ENCODE measurements around the gene FXYD2. TPM values are rescaled to one million over a fixed set of nuclear protein-coding genes. Genes with fewer than 3 reads are reported as not detected.

Gene FXYD2
- total and polyA plus RNA-seq, 10 of the 15 experiments (the other 5 are each of a cell fraction or from before 2014, with no cell fraction given): 1.2 to 4.5 (median 2.4) TPM

DNA sequence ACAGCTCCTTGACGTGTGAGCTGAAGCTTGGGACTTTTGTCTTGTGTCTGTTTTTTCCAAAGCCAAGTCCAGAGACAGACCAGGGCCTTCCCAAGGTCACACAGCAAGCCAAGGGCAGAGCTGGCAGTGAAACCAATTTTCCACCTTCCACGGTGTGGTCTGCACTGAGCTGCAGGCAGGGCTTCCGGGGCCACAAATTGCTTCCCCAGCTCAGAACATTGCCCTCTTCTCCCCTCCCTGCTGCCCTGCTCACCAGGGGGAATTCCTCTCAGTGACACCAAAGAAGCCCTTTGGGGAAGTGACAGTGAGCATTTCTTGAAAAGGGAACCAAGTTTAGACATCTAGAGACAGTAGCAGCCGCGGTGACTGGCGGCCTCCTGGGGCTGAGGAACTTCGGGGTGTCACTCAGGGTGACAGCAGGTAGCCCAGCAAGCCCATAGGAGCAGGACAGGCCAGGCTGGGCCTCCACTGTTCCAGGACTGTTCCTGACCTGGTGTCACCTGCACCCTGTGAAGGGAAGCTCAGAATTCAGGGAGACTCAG, 9.2 kb downstream of the FXYD2 start (continued):
- TF ChIP-seq, protein P1, sequence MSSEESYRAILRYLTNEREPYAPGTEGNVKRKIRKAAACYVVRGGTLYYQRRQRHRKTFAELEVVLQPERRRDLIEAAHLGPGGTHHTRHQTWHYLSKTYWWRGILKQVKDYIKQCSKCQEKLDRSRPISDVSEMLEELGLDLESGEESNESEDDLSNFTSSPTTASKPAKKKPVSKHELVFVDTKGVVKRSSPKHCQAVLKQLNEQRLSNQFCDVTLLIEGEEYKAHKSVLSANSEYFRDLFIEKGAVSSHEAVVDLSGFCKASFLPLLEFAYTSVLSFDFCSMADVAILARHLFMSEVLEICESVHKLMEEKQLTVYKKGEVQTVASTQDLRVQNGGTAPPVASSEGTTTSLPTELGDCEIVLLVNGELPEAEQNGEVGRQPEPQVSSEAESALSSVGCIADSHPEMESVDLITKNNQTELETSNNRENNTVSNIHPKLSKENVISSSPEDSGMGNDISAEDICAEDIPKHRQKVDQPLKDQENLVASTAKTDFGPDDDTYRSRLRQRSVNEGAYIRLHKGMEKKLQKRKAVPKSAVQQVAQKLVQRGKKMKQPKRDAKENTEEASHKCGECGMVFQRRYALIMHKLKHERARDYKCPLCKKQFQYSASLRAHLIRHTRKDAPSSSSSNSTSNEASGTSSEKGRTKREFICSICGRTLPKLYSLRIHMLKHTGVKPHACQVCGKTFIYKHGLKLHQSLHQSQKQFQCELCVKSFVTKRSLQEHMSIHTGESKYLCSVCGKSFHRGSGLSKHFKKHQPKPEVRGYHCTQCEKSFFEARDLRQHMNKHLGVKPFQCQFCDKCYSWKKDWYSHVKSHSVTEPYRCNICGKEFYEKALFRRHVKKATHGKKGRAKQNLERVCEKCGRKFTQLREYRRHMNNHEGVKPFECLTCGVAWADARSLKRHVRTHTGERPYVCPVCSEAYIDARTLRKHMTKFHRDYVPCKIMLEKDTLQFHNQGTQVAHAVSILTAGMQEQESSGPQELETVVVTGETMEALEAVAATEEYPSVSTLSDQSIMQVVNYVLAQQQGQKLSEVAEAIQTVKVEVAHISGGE (CRISPR knock-in tag; IDR thresholded peaks at IDR 0.05): no peak; the same call in 1 of the 2 replicates
- peak; percentile 49; the same call in 1 of the 2 replicates for TF ChIP-seq ZBED1 (IDR thresholded peaks at IDR 0.05; ENCODE audit: borderline replicate concordance)
- no peak for TF ChIP-seq KLF5 (IDR thresholded peaks at IDR 0.05; ENCODE audit: partially characterized antibody)
- TF ChIP-seq, protein P2, sequence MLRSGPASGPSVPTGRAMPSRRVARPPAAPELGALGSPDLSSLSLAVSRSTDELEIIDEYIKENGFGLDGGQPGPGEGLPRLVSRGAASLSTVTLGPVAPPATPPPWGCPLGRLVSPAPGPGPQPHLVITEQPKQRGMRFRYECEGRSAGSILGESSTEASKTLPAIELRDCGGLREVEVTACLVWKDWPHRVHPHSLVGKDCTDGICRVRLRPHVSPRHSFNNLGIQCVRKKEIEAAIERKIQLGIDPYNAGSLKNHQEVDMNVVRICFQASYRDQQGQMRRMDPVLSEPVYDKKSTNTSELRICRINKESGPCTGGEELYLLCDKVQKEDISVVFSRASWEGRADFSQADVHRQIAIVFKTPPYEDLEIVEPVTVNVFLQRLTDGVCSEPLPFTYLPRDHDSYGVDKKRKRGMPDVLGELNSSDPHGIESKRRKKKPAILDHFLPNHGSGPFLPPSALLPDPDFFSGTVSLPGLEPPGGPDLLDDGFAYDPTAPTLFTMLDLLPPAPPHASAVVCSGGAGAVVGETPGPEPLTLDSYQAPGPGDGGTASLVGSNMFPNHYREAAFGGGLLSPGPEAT (IDR thresholded peaks at IDR 0.05; ENCODE audit: low read depth): peak; percentile 97
- no peak for TF ChIP-seq MYC (IDR thresholded peaks at IDR 0.05; ENCODE audit: insufficient read depth, insufficient read length, insufficient replicate concordance, low read length, severe bottlenecking)
- TF ChIP-seq KDM1A (IDR thresholded peaks at IDR 0.05; ENCODE audit: borderline replicate concordance): no peak
- peak; percentile 80; the same call in 1 of the 2 replicates for TF ChIP-seq POLR2AphosphoS5 (IDR thresholded peaks at IDR 0.05; ENCODE audit: low read length)
- TF ChIP-seq CEBPB (IDR thresholded peaks at IDR 0.05; ENCODE audit: borderline replicate concordance in 1 of 2, low read depth in 2 of 2, low read length in 2 of 2): no peak
- 0 out of 2 replicates have a peak, but pooled peaks have one; percentile 30 for TF ChIP-seq MEF2A (IDR thresholded peaks at IDR 0.05; ENCODE audit: insufficient read depth, low read depth, low read length)
- peak; percentile 97 for TF ChIP-seq SMARCA5 (IDR thresholded peaks at IDR 0.05)
- no peak for TF ChIP-seq MYB (IDR thresholded peaks at IDR 0.05; ENCODE audit: borderline replicate concordance, low read depth, low read length)
- TF ChIP-seq MTA2 (IDR thresholded peaks at IDR 0.05; ENCODE audit: low read depth): peak; percentile 65
- TF ChIP-seq, protein P3, sequence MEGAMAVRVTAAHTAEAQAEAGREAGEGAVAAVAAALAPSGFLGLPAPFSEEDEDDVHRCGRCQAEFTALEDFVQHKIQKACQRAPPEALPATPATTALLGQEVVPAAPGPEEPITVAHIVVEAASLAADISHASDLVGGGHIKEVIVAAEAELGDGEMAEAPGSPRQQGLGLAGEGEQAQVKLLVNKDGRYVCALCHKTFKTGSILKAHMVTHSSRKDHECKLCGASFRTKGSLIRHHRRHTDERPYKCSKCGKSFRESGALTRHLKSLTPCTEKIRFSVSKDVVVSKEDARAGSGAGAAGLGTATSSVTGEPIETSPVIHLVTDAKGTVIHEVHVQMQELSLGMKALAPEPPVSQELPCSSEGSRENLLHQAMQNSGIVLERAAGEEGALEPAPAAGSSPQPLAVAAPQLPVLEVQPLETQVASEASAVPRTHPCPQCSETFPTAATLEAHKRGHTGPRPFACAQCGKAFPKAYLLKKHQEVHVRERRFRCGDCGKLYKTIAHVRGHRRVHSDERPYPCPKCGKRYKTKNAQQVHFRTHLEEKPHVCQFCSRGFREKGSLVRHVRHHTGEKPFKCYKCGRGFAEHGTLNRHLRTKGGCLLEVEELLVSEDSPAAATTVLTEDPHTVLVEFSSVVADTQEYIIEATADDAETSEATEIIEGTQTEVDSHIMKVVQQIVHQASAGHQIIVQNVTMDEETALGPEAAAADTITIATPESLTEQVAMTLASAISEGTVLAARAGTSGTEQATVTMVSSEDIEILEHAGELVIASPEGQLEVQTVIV (IDR thresholded peaks at IDR 0.05; ENCODE audit: borderline replicate concordance, partially characterized antibody): no peak
- TF ChIP-seq HDGF (IDR thresholded peaks at IDR 0.05): peak; percentile 47; the same call in 1 of the 2 replicates
- TF ChIP-seq, protein P4, sequence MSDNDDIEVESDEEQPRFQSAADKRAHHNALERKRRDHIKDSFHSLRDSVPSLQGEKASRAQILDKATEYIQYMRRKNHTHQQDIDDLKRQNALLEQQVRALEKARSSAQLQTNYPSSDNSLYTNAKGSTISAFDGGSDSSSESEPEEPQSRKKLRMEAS (IDR thresholded peaks at IDR 0.05; ENCODE audit: low read depth, low read length): peak; percentile 20; the same call in 1 of the 2 replicates
- peak; percentile 62; the same call in 1 of the 2 replicates for TF ChIP-seq TAF1 (IDR thresholded peaks at IDR 0.05; ENCODE audit: borderline replicate concordance, low read depth, low read length)
- TF ChIP-seq NFYB (IDR thresholded peaks at IDR 0.05; ENCODE audit: insufficient read depth, low read depth, low read length): no peak
- TF ChIP-seq, protein P5, sequence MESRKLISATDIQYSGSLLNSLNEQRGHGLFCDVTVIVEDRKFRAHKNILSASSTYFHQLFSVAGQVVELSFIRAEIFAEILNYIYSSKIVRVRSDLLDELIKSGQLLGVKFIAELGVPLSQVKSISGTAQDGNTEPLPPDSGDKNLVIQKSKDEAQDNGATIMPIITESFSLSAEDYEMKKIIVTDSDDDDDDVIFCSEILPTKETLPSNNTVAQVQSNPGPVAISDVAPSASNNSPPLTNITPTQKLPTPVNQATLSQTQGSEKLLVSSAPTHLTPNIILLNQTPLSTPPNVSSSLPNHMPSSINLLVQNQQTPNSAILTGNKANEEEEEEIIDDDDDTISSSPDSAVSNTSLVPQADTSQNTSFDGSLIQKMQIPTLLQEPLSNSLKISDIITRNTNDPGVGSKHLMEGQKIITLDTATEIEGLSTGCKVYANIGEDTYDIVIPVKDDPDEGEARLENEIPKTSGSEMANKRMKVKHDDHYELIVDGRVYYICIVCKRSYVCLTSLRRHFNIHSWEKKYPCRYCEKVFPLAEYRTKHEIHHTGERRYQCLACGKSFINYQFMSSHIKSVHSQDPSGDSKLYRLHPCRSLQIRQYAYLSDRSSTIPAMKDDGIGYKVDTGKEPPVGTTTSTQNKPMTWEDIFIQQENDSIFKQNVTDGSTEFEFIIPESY (IDR thresholded peaks at IDR 0.05): no peak
- TF ChIP-seq TARDBP (IDR thresholded peaks at IDR 0.05; ENCODE audit: borderline replicate concordance): no peak
- 0 out of 2 replicates have a peak, but pooled peaks have one; percentile 54 for TF ChIP-seq PML (IDR thresholded peaks at IDR 0.05; ENCODE audit: low read length)
- peak; percentile 58 for TF ChIP-seq MXI1 (IDR thresholded peaks at IDR 0.05; ENCODE audit: low read depth, low read length)
